Epithelial cell of esophagus (primary cell): Measurements from ENCODE around the gene LCOR.
"Not testable (repeated sequence)": the region's sequence is repeated elsewhere in the genome, so short reads cannot be mapped to it uniquely, and the experiment has no call there.

Experiments used
- DNase-seq: peaks from one replicate; pipeline ENCODE4 v3.0.0; 2010; ENCODE audit warnings: low read depth
- H3K4me3 ChIP-seq: 2 replicates; pipeline ENCODE4 v1.5.1; 2011; ENCODE audit warnings: mild to moderate bottlenecking, low read length, control low read depth
- TF ChIP-seq, protein P1 (sequence below): IDR thresholded peaks from 2 replicates; pipeline ENCODE4 v1.5.1; 2011; ENCODE audit warnings: low read depth, mild to moderate bottlenecking, low read length, control low read depth, inconsistent platforms; ENCODE audit not compliant: insufficient read depth; ENCODE audit errors: missing control alignments

The LCOR gene

DNA sequence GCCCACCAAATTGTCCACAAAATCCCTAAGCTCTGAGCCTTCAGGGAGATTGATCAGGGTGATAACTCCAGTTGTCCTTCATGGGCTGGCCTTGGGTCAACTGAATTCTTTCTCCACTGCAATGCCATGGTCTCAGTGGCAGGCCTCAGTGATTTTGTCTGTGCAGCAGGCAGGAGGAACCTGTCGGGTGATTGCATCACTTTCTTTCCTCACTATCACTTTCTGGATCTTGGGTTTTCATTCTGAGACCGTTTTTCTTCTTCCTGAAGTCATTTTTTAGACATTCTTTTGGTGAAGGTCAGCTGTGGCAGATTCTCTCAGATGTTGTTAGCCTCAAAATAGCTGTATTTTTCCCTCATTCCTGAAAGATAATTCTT is 28.8 kb upstream of the LCOR start:
- no peak overlapping the region for H3K4me3 ChIP-seq
- TF ChIP-seq, protein P1, sequence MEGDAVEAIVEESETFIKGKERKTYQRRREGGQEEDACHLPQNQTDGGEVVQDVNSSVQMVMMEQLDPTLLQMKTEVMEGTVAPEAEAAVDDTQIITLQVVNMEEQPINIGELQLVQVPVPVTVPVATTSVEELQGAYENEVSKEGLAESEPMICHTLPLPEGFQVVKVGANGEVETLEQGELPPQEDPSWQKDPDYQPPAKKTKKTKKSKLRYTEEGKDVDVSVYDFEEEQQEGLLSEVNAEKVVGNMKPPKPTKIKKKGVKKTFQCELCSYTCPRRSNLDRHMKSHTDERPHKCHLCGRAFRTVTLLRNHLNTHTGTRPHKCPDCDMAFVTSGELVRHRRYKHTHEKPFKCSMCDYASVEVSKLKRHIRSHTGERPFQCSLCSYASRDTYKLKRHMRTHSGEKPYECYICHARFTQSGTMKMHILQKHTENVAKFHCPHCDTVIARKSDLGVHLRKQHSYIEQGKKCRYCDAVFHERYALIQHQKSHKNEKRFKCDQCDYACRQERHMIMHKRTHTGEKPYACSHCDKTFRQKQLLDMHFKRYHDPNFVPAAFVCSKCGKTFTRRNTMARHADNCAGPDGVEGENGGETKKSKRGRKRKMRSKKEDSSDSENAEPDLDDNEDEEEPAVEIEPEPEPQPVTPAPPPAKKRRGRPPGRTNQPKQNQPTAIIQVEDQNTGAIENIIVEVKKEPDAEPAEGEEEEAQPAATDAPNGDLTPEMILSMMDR, result no peak
- DNase-seq, result no peak

DNA sequence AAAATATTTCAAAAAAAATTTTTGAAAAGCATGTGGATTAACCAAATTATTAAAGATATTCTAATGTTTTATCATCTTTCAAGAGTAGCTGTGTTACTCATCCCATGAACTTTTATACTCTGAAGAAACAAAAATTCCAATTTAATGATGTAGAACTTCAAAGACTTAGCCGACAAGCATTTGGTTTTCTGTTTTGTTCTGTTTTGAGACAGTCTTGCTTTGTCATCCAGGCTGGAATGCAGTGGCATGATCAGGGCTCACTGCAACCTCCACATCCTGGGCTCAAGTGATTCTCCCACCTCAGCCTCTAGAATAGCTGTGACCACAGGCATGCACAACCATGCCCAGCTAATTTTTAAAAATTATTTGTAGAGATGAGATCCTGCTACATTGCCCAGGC is 17.8 kb upstream of the LCOR start:
- no peak overlapping the region for H3K4me3 ChIP-seq
- DNase-seq, result peak; percentile 73
- TF ChIP-seq, protein P1, result no peak

DNA sequence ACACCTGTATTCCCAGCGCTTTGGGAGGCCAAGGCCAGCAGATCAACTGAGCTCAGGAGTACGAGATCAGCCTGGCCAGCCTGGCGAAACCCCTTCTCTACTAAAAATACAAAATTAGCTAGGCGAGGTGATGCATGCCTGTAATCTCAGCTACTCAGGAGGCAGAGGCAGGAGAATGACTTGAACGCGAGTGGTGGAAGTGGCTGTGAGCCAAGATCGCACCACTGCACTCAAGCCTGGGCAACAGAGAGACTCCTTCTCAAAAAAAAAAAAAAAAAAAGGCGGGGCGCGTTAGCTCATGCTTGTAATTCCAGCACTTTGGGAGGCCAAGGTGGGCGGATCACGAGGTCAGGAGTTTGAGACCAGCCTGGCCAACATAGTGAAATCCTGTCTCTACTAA is 13.1 kb upstream of the LCOR start:
- DNase-seq, H3K4me3 ChIP-seq: not testable (repeated sequence)

DNA sequence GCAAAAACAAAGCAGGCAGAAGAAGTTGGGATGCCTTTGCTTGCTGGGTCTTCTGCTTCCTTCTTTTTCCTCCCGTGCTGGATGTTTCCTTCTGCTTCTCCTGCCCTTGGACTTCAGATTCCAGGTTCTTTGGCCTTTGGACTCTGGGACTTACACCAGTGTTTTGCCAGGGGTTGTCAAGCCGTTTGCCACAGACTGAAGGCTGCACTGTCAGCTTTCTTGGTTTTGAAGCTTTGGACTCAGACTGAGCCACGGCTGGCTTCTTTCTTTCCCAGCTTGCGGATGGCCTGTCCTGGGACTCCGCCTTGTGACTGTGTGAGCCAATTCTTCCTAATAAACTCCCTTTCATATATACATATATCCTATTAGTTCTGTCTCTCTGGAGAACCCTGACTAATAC is 11.3 kb upstream of the LCOR start:
- TF ChIP-seq, protein P1, result no peak
- no peak for DNase-seq
- no peak overlapping the region for H3K4me3 ChIP-seq

DNA sequence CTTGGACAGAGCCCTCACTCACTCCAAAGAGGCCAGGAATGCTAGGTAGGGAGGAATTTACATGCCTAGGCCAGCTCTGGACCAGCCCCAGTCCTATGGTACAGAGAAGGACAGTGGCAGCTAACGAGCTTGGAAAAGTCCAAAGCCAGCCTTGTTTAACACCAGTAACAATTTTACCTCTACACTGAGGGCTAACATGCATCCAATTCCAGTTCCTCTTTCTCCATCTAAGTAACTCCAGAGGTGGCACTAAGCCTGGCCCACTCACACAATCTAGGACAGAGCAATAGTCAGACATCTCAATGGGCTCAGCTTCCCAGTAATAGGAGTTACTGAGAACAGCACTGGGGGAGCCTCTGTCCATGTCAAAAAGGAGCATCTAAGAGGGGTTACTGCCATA is 5.7 kb upstream of the LCOR start:
- TF ChIP-seq, protein P1, result no peak
- no peak overlapping the region for H3K4me3 ChIP-seq
- no peak for DNase-seq

DNA sequence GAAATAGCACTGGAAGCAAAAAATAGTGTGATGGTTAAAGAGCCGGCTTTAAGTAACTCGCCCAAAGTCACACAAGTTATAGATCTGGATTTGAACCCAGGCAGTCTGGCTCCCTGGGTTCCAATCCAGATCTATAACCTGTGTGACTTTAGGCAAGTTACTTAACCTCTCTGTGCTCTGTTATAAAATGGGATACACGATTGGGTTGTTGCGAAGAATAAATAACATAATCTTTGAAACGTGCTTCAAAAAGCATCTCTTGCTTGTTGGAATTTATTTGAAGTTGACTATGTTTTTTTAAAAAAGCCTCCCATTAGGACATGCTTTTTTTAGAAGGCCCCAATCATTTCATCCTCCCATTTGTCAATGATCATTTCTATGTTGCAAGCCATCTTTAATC is 3.5 kb upstream of the LCOR start:
- no peak for DNase-seq
- TF ChIP-seq, protein P1, result no peak
- H3K4me3 ChIP-seq, result no peak overlapping the region

DNA sequence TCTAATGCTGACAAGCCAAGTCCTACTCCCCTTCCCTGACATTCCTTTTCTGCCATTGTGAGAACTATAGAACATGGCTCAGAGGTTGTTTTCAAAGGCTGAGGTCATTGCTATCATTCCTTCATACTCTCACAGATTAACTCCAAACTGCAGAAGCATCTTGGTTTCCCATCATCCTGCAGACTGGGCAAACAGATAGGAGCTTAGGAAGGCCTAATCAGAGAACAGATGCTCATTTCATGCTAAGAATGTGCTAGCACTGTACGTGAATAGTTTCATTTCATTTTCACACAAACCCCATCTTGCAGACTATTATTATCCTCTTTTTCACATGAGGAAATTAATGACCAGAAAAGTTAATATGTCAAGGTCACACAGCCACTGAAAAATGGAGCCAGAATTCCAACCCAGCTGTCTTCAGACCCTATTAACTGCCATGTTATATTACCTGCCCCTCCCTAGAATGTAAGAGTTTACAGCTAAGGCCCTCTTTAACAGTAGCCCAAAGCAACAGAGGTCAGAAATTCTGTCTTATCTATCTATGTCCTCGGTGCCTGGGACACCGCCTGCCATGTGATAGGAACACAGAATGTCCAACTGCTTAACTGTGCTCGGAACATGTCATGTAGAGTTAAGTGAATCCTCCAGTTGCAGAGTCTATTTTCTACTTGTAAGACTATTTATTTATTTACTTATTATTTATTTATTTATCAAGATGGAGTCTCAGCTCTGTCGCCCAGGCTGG is 2.9 kb upstream of the LCOR start:
- no peak for DNase-seq
- no peak overlapping the region for H3K4me3 ChIP-seq
- TF ChIP-seq, protein P1, result no peak
